Stimulated activated CD8-positive, alpha-beta memory T cell treated with anti-CD3 and anti-CD28 coated beads, Interleukin-7, amount 100 ng/mL, for 48 hours (primary cell): ENCODE results near the gene SKOR2.

Source experiments
- DNase-seq, 2 donors: peaks; one replicate each; pipeline ENCODE4 v3.0.0-alpha.2; 2020; ENCODE audit warnings: low read depth in 1 of 2; ENCODE audit errors: extremely low read depth in 1 of 2

The SKOR2 gene

GRCh38 chr18:47260924-47261701 is 9.7 kb upstream of the SKOR2 start:
- DNase-seq = no peak

- no peak for DNase-seq
Measured at GRCh38 chr18:47260120-47260923, 8.9 kb upstream of the SKOR2 start.

- no peak for DNase-seq
Measured at GRCh38 chr18:47254341-47254939, 3.0 kb upstream of the SKOR2 start.

GRCh38 chr18:47253101-47253654 is 1.7 kb upstream of the SKOR2 start:
- no peak for DNase-seq

- no peak for DNase-seq
Measured at GRCh38 chr18:47250391-47251046, 941 bp downstream of the SKOR2 start.

GRCh38 chr18:47249314-47249981 is 2.0 kb downstream of the SKOR2 start:
- DNase-seq = no peak

DNA sequence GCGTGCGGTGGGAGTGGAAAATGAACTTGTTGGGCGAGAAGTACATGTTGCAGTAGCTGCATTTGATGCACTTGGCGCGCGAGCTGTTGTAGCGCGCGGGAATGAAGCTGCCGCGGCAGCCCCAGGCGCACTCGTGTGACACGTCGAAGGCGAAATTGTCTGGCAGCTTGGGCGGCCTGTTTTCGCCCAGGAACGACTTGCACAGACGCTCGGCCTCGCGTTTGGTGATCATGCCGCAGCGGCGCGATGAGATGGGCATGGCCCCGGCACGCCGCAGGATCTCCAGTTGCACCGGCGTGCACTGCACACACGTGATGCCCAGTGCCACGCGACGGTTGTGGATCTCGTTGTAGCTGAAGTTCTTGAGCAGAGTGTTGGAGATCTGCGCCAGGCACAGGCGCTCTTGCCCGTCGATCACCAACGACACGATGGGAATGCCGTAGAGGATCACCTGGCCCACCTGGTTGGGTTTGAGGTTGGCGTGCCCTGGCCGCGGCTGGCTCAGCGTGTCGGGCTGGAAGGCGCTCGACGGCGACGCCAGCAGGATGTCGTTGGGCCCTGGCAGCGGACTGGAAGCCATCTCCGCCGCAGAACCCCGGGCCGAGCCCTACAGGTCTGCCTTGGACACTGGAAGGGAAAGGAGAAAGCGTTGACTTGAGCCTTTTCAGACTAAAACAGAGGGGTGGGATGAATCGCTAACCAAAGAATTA is 2.7 kb downstream of the SKOR2 start:
- DNase-seq = no peak

DNA sequence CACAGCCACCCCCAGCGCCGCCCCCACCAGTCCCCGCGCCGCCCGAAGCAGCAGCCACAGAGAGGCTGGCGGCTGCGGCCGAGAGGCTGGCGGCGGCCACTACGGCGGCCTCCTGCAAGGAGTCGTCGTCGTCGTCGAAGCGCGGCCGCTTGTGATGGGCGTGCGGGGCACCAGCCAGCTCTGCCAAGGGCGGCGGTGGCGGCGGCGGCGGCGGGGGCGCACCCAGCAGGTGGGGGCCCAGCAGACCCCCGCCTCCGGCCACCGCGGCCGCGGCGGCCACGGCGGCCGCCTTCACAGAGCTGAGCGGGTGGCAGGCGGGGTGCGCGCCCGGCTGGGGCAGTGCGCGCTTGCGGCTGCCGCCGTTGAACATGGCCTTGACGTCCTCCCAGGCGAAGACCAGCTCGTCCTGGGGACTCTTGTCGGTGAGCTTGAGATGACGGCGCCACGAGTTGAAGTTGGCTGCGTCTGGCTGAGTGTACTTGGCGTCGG is 3.3 kb downstream of the SKOR2 start:
- no peak for DNase-seq

GRCh38 chr18:47247416-47248114 is 3.9 kb downstream of the SKOR2 start:
- DNase-seq = no peak

- no peak for DNase-seq
Measured at GRCh38 chr18:47247036-47247415, 4.4 kb downstream of the SKOR2 start.

DNA sequence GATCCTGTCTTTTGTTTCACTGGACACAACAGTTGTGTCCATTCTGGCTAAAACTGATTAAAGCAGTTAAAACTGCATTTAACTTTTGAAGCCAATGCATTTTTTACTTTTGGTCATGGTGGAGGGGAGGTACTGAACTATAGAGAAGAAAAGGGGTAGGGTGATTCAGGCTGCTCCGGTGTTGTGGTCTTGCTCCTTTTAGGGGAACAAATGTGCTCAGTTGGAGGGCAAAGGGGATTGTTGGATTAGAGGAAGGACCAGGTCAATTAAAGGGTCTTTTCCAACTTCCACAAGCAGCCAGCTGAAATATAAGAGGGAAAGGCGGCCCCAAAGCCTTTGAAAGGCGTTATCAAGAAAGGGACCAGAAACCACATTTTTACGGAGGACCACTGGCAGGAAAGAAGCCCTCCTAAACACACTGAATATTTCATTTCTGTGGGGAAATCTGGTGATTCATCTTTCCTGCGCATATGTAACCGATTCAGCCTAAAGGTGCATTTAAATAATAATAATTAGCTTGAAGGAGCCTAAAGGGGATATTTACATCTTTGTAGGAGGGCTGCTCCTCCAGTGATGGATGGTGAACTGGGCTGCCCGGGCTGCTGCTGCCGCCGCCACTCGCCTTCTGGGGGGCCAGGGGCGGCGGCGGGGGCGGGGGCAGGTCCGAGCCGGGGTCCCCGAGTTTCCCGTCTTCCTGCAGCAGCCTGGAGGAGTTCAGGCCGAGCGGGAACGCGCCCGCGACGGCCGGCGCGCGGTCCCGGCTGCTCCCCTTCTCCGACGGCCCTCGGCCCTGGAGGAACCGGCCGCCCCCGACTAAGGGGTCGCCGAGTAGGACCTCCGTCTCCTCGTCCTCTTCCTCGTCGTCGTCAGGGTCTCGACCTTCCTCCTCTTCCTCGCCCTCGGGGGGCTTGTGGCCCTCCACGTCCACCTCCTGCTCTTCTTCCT is 5.2 kb downstream of the SKOR2 start:
- no peak for DNase-seq

- DNase-seq = no peak
Measured at GRCh38 chr18:47244086-47244485, 7.4 kb downstream of the SKOR2 start.

DNA sequence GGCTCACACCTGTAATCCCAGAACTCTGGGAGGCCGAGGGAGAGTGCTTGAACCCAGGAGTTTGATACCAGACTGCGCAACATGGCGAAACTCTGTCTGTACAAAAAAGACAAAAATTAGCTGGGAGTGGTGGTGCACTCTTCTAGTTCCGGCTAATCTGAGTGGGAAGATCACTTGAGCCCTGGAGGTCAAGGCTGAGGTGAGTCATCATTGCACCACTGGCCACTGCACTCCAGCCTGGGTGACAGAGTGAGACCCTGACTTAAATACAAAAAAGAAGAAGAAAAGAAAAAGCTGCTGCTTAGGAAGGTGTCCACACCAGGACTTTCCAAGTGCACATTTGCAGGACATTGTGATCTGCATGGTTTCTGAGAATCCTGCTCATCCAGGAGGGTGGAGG is 16.4 kb downstream of the SKOR2 start:
- DNase-seq = no peak

DNA sequence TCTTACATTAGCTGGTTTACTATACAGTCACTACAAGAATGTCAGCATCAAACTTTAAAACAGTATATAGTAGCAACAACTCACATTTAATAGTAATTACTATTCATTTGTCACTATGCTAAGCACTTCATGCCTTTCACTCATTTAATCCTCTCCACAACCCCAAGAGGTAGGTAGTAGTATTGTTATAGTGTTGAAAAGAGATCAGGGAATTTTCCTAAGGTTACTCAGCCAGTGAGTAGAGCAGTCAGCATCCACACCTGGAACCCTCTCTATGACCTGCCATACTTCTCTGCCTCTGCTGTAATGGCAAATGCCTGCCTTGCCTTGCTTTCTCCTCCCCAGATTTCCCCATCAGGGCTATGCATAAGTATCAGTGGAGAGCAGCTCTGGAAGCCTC is 24.8 kb downstream of the SKOR2 start:
- DNase-seq = no peak

- no peak for DNase-seq
Measured at GRCh38 chr18:47215554-47216138, 35.8 kb downstream of the SKOR2 start.

GRCh38 chr18:47209171-47209570 is 42.3 kb downstream of the SKOR2 start:
- DNase-seq = no peak

GRCh38 chr18:47206945-47207637 is 44.4 kb downstream of the SKOR2 start:
- DNase-seq = no peak
